Breast epithelium (tissue), 3 donors: ENCODE results near the gene CGNL1.

Experiments
- CTCF ChIP-seq, 3 donors: fragments of 450-650 bp; IDR thresholded peaks; one replicate each; pipeline ENCODE4 v1.5.1; 2016 to 2017; ENCODE audit warnings: antibody characterized with exemption in 3 of 3, mild to moderate bottlenecking in 3 of 3, moderate library complexity in 3 of 3
- POLR2A ChIP-seq: fragments of 450-650 bp; IDR thresholded peaks from one replicate; pipeline ENCODE4 v1.6.1; 2016; ENCODE audit warnings: antibody characterized with exemption, mild to moderate bottlenecking, moderate library complexity
- POLR2AphosphoS5 ChIP-seq, 3 donors: sonication (generic); formaldehyde crosslinking; IDR thresholded peaks; one replicate each; pipeline ENCODE4 v1.6.1; 2017; ENCODE audit warnings: antibody characterized with exemption in 3 of 3

GRCh38 chr15:57403566-57404325 is 27.4 kb downstream of the CGNL1 start:
- no peak for TF ChIP-seq CTCF (IDR thresholded peaks at IDR 0.05)
- no peak for TF ChIP-seq POLR2A
- TF ChIP-seq POLR2AphosphoS5 (IDR thresholded peaks at IDR 0.05), result no peak
